Testis (tissue), 3 donors: Measurements from ENCODE around the gene TP53I11. TPM values are rescaled to one million over a fixed set of nuclear protein-coding genes. Genes with fewer than 3 reads are reported as not detected.

Source experiments
- DNase-seq: peaks from one replicate; pipeline ENCODE4 v3.0.0-alpha.2; 2019
- H3K27ac ChIP-seq, 2 donors: fragments of 200-600 bp; sonication (generic); one replicate each; pipeline ENCODE4 v1.5.1; 2019
- H3K27me3 ChIP-seq: fragments of 200-600 bp; sonication (generic); one replicate; pipeline ENCODE4 v1.5.1; 2019
- H3K36me3 ChIP-seq: fragments of 200-600 bp; sonication (generic); one replicate; pipeline ENCODE4 v1.5.1; 2017; ENCODE audit warnings: low read depth; ENCODE audit errors: missing control alignments
- H3K4me1 ChIP-seq: fragments of 200-600 bp; sonication (generic); one replicate; pipeline ENCODE4 v1.5.1; 2019
- H3K4me3 ChIP-seq, 2 donors: fragments of 200-600 bp; sonication (generic); one replicate each; pipeline ENCODE4 v1.5.1; 2017 to 2019
- H3K9me3 ChIP-seq: fragments of 200-600 bp; sonication (generic); one replicate; pipeline ENCODE4 v1.5.1; 2017
- POLR2A ChIP-seq: fragments of 450-650 bp; IDR thresholded peaks from one replicate; pipeline ENCODE4 v1.6.1; 2017; ENCODE audit warnings: antibody characterized with exemption, mild to moderate bottlenecking, moderate library complexity
- WGBS, 2 donors: methylation state at CpG; one replicate each; pipeline ENCODE4 v1.1.5; 2018; 5-methylcytosine and 5-hydroxymethylcytosine counted together
- intact Hi-C: fragments of 100-400 bp; cut with DNase I; formaldehyde crosslinking; loops from one replicate; pipeline ENCODE4 v1.15.1; 2023; ENCODE audit warnings: low total_unique reads
- polyA plus RNA-seq: library from polyadenylated mRNA; stranded (reverse); fragments of 350-450 nt; fragmentation: Illumina TruSeq; extraction: RNeasy Lipid Tissue Mini Kit (QIAGEN cat#74804); gene quantifications from one replicate; pipeline ENCODE4 v1.2.3, GENCODE V29; 2014; ENCODE audit warnings: low read depth, low replicate concordance; ENCODE audit not compliant: insufficient read depth
- total RNA-seq, 2 donors: library from RNA; depleted of rRNA; stranded (reverse); fragments of >200 nt; gene quantifications; one replicate each; pipeline ENCODE4 v1.2.3, GENCODE V29; 2016
- TF ChIP-seq, protein P1 (sequence below), 3 experiments: fragments of 450-650 bp in 2 of 3; fragments of 200-600 bp in 1 of 3; sonication (generic) in 1 of 3; IDR thresholded peaks; one replicate each; pipeline ENCODE4 v1.5.1; 2016 to 2019; ENCODE audit warnings: antibody characterized with exemption in 3 of 3, mild to moderate bottlenecking in 2 of 3, moderate library complexity in 1 of 3

The TP53I11 gene
- total and polyA plus RNA-seq, 3 donors from 2014 or later: 19.9 to 29.7 (median 28.7) TPM

DNA sequence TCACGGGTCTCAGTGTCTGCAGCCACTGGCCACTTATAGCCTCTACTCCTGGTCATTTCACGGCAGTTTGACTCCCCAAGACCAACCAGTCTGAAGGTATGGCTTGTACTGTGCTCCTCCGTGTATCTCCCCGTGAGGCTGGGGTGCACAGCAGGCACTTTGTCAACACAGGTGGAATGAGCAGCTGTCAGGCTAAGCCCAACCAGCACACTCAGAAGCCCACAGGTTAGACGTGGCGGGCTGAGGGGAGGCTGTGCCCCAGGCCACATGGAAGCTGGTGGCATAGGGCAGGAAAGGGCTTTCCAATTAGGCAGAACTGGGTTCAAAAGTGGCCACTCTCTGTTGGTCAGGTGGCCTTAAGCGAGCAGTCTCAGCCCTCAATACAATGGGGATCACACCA is 7.0 kb downstream of the TP53I11 start:
- WGBS, 2 donors: 87 to 92% methylated on average over 4 to 7 of the region's 7 CpGs
- no peak overlapping the region for H3K27ac ChIP-seq
- intact Hi-C loops: no loop called here

DNA sequence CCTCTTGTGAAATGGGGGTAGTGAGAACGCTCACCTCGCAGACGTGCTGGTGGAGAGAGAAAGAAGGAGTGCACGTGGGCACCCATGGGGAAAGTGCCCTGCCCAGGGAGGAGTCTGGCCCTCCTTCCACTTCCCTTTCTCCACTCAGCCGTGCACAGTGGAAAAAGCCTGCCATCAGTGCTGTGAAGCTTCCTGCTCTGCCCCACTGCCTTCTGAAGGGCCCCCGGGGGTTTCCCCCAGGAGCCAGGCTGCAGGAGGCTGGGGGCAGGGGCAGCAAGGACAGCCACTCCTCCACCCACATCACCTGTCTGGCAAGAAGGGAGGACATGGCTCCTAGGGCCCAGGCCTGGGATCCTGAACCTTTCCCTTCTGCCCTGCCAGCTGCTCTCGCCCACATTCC is 7.6 kb downstream of the TP53I11 start:
- DNase-seq: no peak
- Histone ChIP-seq H3K4me1 (peaks cover 3% of the 10 kb centered on the region), H3K4me3 (no peak overlapping the region), H3K9me3 (no peaks in the 10 kb centered on the region), H3K27ac (no peak overlapping the region), H3K36me3 (no peaks in the 10 kb centered on the region), H3K27me3 (no peaks in the 10 kb centered on the region)
- intact Hi-C loops: no loop called here
- 85 to 91% methylated on average over 7 of the region's 7 CpGs for WGBS, 2 donors
- TF ChIP-seq POLR2A: no peak
- TF ChIP-seq, protein P1, sequence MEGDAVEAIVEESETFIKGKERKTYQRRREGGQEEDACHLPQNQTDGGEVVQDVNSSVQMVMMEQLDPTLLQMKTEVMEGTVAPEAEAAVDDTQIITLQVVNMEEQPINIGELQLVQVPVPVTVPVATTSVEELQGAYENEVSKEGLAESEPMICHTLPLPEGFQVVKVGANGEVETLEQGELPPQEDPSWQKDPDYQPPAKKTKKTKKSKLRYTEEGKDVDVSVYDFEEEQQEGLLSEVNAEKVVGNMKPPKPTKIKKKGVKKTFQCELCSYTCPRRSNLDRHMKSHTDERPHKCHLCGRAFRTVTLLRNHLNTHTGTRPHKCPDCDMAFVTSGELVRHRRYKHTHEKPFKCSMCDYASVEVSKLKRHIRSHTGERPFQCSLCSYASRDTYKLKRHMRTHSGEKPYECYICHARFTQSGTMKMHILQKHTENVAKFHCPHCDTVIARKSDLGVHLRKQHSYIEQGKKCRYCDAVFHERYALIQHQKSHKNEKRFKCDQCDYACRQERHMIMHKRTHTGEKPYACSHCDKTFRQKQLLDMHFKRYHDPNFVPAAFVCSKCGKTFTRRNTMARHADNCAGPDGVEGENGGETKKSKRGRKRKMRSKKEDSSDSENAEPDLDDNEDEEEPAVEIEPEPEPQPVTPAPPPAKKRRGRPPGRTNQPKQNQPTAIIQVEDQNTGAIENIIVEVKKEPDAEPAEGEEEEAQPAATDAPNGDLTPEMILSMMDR (IDR thresholded peaks at IDR 0.05): no peak

More for the DNA sequence above, 7.0 kb downstream of the TP53I11 start:
- Histone ChIP-seq H3K4me1 (peaks cover 3% of the 10 kb centered on the region), H3K36me3 (no peaks in the 10 kb centered on the region), H3K9me3 (no peaks in the 10 kb centered on the region), H3K4me3 (no peak overlapping the region), H3K27me3 (no peaks in the 10 kb centered on the region)
- no peak for TF ChIP-seq POLR2A
- TF ChIP-seq, protein P1 (IDR thresholded peaks at IDR 0.05): no peak
- no peak for DNase-seq

DNA sequence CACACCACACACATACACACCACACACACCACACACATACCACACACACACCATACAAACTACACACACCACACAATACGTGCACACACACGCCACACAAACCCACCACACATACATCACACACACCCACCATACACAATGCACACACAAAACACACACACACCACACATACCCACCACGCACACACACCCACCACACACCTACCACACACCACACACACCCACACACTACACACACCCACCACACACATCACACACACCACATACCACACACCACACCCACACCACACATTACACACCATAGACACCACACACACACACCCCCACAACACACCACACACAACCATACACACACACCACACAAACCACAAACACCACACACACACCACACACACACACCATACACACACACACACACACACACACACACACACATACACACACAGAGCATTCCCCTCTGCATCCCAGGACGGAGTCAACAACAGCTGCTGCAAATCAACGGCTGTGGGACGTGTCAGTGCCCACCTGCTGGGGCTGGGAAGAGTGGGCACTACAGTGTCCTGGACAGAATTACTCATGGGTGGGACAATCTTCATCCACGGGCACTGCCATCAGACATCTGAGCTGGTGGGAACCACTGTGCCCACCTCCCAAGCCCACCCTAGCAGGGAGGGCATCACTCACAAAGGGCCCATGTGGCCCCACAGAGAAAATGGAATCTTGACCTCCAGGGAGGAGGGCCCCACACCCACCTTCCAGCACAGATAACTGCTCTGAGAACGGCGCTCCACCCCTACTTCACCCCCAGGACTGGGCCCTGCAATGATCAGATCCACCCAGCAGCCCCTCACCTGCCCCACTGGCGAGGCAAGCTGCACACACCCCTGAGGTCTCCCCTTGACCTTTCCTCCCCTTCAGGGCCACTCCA is 8.4 kb downstream of the TP53I11 start:
- H3K9me3 ChIP-seq: no peaks in the 10 kb centered on the region
- TF ChIP-seq POLR2A: no peak
- TF ChIP-seq, protein P1 (IDR thresholded peaks at IDR 0.05): no peak
- no peak overlapping the region for H3K27ac ChIP-seq
- H3K4me1 ChIP-seq: peaks cover 3% of the 10 kb centered on the region
- H3K36me3 ChIP-seq: no peaks in the 10 kb centered on the region
- WGBS, 2 donors: 86 to 97% methylated on average over 7 to 10 of the region's 10 CpGs
- intact Hi-C loops: no loop called here
- H3K27me3 ChIP-seq: no peaks in the 10 kb centered on the region
- no peak for DNase-seq
- H3K4me3 ChIP-seq: no peak overlapping the region

DNA sequence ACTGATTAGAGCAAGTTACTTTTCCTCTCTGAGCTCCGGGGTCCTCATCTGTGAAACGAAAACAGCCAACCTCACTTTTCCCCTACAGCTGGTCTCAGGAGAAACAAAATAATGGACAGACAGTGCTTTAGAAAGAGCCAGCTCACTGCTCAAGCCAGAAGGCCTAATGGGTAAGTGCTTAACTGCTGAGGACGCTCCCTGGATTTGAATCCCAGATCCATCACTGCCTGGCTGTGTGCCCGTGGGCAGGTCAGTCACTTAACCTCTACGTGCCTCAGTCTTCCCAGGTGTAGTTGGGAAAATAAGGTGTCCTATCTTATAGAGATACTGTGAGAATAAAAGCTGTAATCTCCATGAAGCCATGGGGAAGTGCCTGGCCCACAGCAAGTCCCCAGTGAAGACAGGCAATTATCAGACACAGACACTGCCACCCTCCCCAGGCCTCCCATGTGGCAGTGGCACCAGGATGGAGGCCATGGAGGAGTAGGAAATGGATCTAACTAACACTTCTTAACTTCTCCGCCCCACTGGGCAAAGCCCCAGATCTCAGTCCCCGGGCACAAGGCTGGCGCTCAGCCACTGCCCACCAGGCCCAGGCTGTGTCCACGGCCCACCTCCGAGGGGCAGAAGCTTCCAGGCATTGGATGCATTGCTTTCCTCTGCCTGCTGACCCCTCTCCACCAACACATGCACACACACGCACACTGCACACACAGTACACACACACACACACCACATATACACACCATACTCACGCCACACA is 9.2 kb downstream of the TP53I11 start:
- Histone ChIP-seq H3K4me1 (peaks cover 3% of the 10 kb centered on the region), H3K9me3 (no peaks in the 10 kb centered on the region), H3K4me3 (no peak overlapping the region), H3K27ac (no peak overlapping the region), H3K27me3 (no peaks in the 10 kb centered on the region), H3K36me3 (no peaks in the 10 kb centered on the region)
- WGBS, 2 donors: 75 to 78% methylated on average over 11 to 12 of the region's 12 CpGs
- intact Hi-C loops: no loop called here
- TF ChIP-seq, protein P1 (IDR thresholded peaks at IDR 0.05): no peak
- no peak for TF ChIP-seq POLR2A
- DNase-seq: no peak
